ENCODE data around the gene TMPRSS3. TPM values are rescaled to one million over a fixed set of nuclear protein-coding genes. Genes with fewer than 3 reads are reported as not detected.

TMPRSS3 gene
- total and polyA plus RNA-seq, 8 donors = 0.43 to 4.8 (median 0.81) TPM

- no peaks in the 10 kb centered on the region for H3K36me3 ChIP-seq
- H3K27ac ChIP-seq = no peak overlapping the region
- DNase-seq (no peak), ATAC-seq (no peak)
- peaks cover 0 to 10% of the 10 kb centered on the region in 2 donors for H3K9me3 ChIP-seq
- no peak for TF ChIP-seq CTCF (IDR thresholded peaks at IDR 0.05)
- no peak overlapping the region for H3K4me3 ChIP-seq
- H3K27me3 ChIP-seq = no peaks in the 10 kb centered on the region
- intact Hi-C loops (cut with DNase I) = loop anchor here in 1 of 2 donors (10.0 kb wide), 1 partner anchor 104 kb away; no protein-coding TSS in a partner anchor
- H3K4me1 ChIP-seq = no peaks in the 10 kb centered on the region
Observed at GRCh38 chr21:42330380-42331371, 65.2 kb downstream of the TMPRSS3 start.

GRCh38 chr21:42324896-42325295 is 71.0 kb downstream of the TMPRSS3 start:
- no peak for ATAC-seq

More at GRCh38 chr21:42324896-42325295, 71.0 kb downstream of the TMPRSS3 start:
- Histone ChIP-seq H3K4me1 (peaks cover 0 to 4% of the 10 kb centered on the region in 2 donors), H3K9me3 (no peaks in the 10 kb centered on the region), H3K36me3 (no peaks in the 10 kb centered on the region), H3K4me3 (no peak overlapping the region), H3K27me3 (no peaks in the 10 kb centered on the region), H3K27ac (no peak overlapping the region)
- no peak for DNase-seq
- TF ChIP-seq CTCF (IDR thresholded peaks at IDR 0.05) = no peak
- intact Hi-C loops (cut with DNase I) = no loop called here

Other genes with a start within 250 kb of the TMPRSS3 start
- gene ABCG1, start 176.9 kb downstream of the TMPRSS3 start, total RNA-seq = 10 to 100 TPM; 40.6 to 53.8 TPM
- 10 to 100 TPM in 3 of 6 donors, 1 to 10 TPM in 3; 6.8 to 11.2 (median 9.7) TPM for gene ABCG1, start 176.9 kb downstream of the TMPRSS3 start, polyA plus RNA-seq (ENCODE audit: insufficient read length in 6 of 6)
- gene TFF3, start 80.6 kb downstream of the TMPRSS3 start, total RNA-seq = 10 to 100 TPM in 1 of 2 donors, 1 to 10 TPM in 1; 5.5 to 11.1 TPM
- gene TFF3, start 80.6 kb downstream of the TMPRSS3 start, polyA plus RNA-seq (ENCODE audit: insufficient read length in 6 of 6) = 10 to 100 TPM in 4 of 6 donors, 1 to 10 TPM in 2; 8.4 to 20.0 (median 15.0) TPM
- gene TFF2, start 45.1 kb downstream of the TMPRSS3 start, total RNA-seq = not detected
- not detected for gene TFF2, start 45.1 kb downstream of the TMPRSS3 start, polyA plus RNA-seq (ENCODE audit: insufficient read length in 6 of 6)
- gene TFF1, start 29.5 kb downstream of the TMPRSS3 start, total RNA-seq = not detected
- gene TFF1, start 29.5 kb downstream of the TMPRSS3 start, polyA plus RNA-seq (ENCODE audit: insufficient read length in 6 of 6) = not detected
- 1 to 10 TPM in 1 of 2 donors, under 1 TPM in 1; 0.67 to 1.3 TPM for gene UBASH3A, start 7.8 kb upstream of the TMPRSS3 start, total RNA-seq
- gene UBASH3A, start 7.8 kb upstream of the TMPRSS3 start, polyA plus RNA-seq (ENCODE audit: insufficient read length in 6 of 6) = under 1 TPM; 0.08 to 0.38 (median 0.15) TPM
- gene RSPH1, start 100.2 kb upstream of the TMPRSS3 start, total RNA-seq = 10 to 100 TPM in 1 of 2 donors, under 1 TPM in 1; 0.73 to 10.7 TPM
- gene RSPH1, start 100.2 kb upstream of the TMPRSS3 start, polyA plus RNA-seq (ENCODE audit: insufficient read length in 6 of 6) = 10 to 100 TPM in 4 of 6 donors, 1 to 10 TPM in 2; 4.2 to 27.3 (median 16.7) TPM
- 10 to 100 TPM; 22.4 to 26.8 TPM for gene SLC37A1, start 117.8 kb upstream of the TMPRSS3 start, total RNA-seq
- 10 to 100 TPM in 5 of 6 donors, 1 to 10 TPM in 1; 8.9 to 10.6 (median 10.4) TPM for gene SLC37A1, start 117.8 kb upstream of the TMPRSS3 start, polyA plus RNA-seq (ENCODE audit: insufficient read length in 6 of 6)

Measured in left lung (tissue), 10 donors.